ENCODE measurements around the gene TMEM185B. TPM values are rescaled to one million over a fixed set of nuclear protein-coding genes. Genes with fewer than 3 reads are reported as not detected.
"Not testable (repeated sequence)": the region's sequence is repeated elsewhere in the genome, so short reads cannot be mapped to it uniquely, and the experiment has no call there.

Gene TMEM185B
- total RNA-seq, 1 experiment from 2014 or later = 69.9 TPM

GRCh38 chr2:120261387-120262006 is 38.3 kb upstream of the TMEM185B start:
- H3K36me3 Mint-ChIP-seq (ENCODE audit: insufficient read depth, unreplicated experiment) = peaks cover 15% of the 10 kb centered on the region
- peaks cover 13% of the 10 kb centered on the region for H3K9me3 Mint-ChIP-seq (ENCODE audit: unreplicated experiment)
- Histone ChIP-seq H3K36me3 (ENCODE audit: control insufficient read depth, insufficient read depth, low read length) (peaks cover 2% of the 10 kb centered on the region), H3K4me1 (no peaks in the 10 kb centered on the region), H3K27me3 (replicated peaks; ENCODE audit: control insufficient read depth, insufficient read depth, low read length) (no peaks in the 10 kb centered on the region), H3K9me3 (no peaks in the 10 kb centered on the region; the same call in none of the 2 replicates), H3K4me3 (ENCODE audit: low read depth, low read length) (no peak overlapping the region)
- ChIA-PET POLR2A (no interaction called here), CTCF (no interaction called here)
- DNase-seq = no peak
- intact Hi-C loops (cut with micrococcal nuclease; ENCODE audit: unreplicated experiment) = no loop called here
- BruUV-seq (replicated peaks) = no TSS peak
- TF ChIP-seq CTCF (IDR thresholded peaks at IDR 0.05; ENCODE audit: insufficient read depth in 1 of 2, low read depth in 1 of 2, low read length in 1 of 2, severe bottlenecking in 1 of 2, unreplicated experiment in 1 of 2) = no peak
- H3K4me1 Mint-ChIP-seq (ENCODE audit: low read depth, unreplicated experiment) = peaks cover 12% of the 10 kb centered on the region
- H3K27ac Mint-ChIP-seq (ENCODE audit: unreplicated experiment) = no peak overlapping the region
- H3K27me3 Mint-ChIP-seq (ENCODE audit: insufficient read depth, unreplicated experiment) = no peaks in the 10 kb centered on the region
- no peak overlapping the region for H3K4me3 Mint-ChIP-seq (ENCODE audit: unreplicated experiment)

GRCh38 chr2:120260736-120261135 is 37.5 kb upstream of the TMEM185B start:
- Histone ChIP-seq H3K9me3 (no peaks in the 10 kb centered on the region; the same call in none of the 2 replicates), H3K4me3 (ENCODE audit: low read depth, low read length) (no peak overlapping the region), H3K36me3 (ENCODE audit: control insufficient read depth, insufficient read depth, low read length) (peaks cover 2% of the 10 kb centered on the region), H3K4me1 (no peaks in the 10 kb centered on the region), H3K27me3 (replicated peaks; ENCODE audit: control insufficient read depth, insufficient read depth, low read length) (no peaks in the 10 kb centered on the region)
- Mint-ChIP-seq H3K36me3 (ENCODE audit: insufficient read depth, unreplicated experiment) (peaks cover 15% of the 10 kb centered on the region), H3K9me3 (ENCODE audit: unreplicated experiment) (peaks cover 13% of the 10 kb centered on the region), H3K27ac (ENCODE audit: unreplicated experiment) (no peak overlapping the region), H3K4me1 (ENCODE audit: low read depth, unreplicated experiment) (peaks cover 17% of the 10 kb centered on the region), H3K4me3 (ENCODE audit: unreplicated experiment) (no peak overlapping the region), H3K27me3 (ENCODE audit: insufficient read depth, unreplicated experiment) (no peaks in the 10 kb centered on the region)
- intact Hi-C loops (cut with micrococcal nuclease; ENCODE audit: unreplicated experiment) = no loop called here
- no peak for DNase-seq
- POLR2A ChIA-PET = no interaction called here
- no peak for TF ChIP-seq CTCF (IDR thresholded peaks at IDR 0.05; ENCODE audit: insufficient read depth in 1 of 2, low read depth in 1 of 2, low read length in 1 of 2, severe bottlenecking in 1 of 2, unreplicated experiment in 1 of 2)
- CTCF ChIA-PET = no interaction called here
- no TSS peak for BruUV-seq (replicated peaks)

DNA sequence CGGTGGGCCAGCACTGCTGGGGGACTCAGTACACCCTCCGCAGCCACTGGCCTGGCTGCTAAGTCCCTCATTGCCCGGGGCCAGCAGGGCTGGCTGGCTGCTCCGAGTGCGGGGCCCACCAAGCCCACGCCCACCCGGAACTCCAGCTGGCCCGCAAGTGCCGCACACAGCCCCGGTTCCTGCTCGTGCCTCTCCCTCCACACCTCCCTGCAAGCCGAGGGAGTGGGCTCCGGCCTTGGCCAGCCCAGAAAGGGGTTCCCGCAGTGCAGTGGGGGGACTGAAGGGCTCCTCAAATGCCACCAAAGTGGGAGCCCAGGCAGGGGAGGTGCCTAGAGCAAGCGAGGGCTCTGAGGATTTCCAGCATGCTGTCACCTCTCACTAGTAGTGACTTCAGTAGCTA is 36.7 kb upstream of the TMEM185B start:
- BruUV-seq (replicated peaks); CTCF ChIA-PET: not testable (repeated sequence)
- peaks cover 25% of the 10 kb centered on the region for H3K4me1 Mint-ChIP-seq (ENCODE audit: low read depth, unreplicated experiment)

More for the DNA sequence above, 36.7 kb upstream of the TMEM185B start:
- H3K36me3 ChIP-seq (ENCODE audit: control insufficient read depth, insufficient read depth, low read length); POLR2A ChIA-PET; H3K27me3 ChIP-seq (replicated peaks; ENCODE audit: control insufficient read depth, insufficient read depth, low read length); H3K4me3 ChIP-seq (ENCODE audit: low read depth, low read length); H3K27ac Mint-ChIP-seq (ENCODE audit: unreplicated experiment); intact Hi-C loops (cut with micrococcal nuclease; ENCODE audit: unreplicated experiment); DNase-seq; H3K4me3 Mint-ChIP-seq (ENCODE audit: unreplicated experiment); H3K9me3 ChIP-seq; H3K4me1 ChIP-seq; H3K27me3 Mint-ChIP-seq (ENCODE audit: insufficient read depth, unreplicated experiment): not testable (repeated sequence)
- Mint-ChIP-seq H3K9me3 (ENCODE audit: unreplicated experiment) (peaks cover 13% of the 10 kb centered on the region), H3K36me3 (ENCODE audit: insufficient read depth, unreplicated experiment) (peaks cover 15% of the 10 kb centered on the region)

All from Caco-2 (cell line).